Occipital lobe (tissue), 2 donors: Measurements from ENCODE around the gene PNPLA3. TPM values are rescaled to one million over a fixed set of nuclear protein-coding genes. Genes with fewer than 3 reads are reported as not detected.

Source experiments
- DNase-seq: peaks from one replicate; lab custom pipeline; 2025; lab: John Stamatoyannopoulos, UW
- total RNA-seq: library from RNA; depleted of rRNA; stranded (reverse); fragments of >200 nt; gene quantifications from one replicate; pipeline ENCODE4 v1.2.3, GENCODE V29; 2014

PNPLA3 gene, protein sequence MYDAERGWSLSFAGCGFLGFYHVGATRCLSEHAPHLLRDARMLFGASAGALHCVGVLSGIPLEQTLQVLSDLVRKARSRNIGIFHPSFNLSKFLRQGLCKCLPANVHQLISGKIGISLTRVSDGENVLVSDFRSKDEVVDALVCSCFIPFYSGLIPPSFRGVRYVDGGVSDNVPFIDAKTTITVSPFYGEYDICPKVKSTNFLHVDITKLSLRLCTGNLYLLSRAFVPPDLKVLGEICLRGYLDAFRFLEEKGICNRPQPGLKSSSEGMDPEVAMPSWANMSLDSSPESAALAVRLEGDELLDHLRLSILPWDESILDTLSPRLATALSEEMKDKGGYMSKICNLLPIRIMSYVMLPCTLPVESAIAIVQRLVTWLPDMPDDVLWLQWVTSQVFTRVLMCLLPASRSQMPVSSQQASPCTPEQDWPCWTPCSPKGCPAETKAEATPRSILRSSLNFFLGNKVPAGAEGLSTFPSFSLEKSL
- 12.8 TPM for total RNA-seq

DNA sequence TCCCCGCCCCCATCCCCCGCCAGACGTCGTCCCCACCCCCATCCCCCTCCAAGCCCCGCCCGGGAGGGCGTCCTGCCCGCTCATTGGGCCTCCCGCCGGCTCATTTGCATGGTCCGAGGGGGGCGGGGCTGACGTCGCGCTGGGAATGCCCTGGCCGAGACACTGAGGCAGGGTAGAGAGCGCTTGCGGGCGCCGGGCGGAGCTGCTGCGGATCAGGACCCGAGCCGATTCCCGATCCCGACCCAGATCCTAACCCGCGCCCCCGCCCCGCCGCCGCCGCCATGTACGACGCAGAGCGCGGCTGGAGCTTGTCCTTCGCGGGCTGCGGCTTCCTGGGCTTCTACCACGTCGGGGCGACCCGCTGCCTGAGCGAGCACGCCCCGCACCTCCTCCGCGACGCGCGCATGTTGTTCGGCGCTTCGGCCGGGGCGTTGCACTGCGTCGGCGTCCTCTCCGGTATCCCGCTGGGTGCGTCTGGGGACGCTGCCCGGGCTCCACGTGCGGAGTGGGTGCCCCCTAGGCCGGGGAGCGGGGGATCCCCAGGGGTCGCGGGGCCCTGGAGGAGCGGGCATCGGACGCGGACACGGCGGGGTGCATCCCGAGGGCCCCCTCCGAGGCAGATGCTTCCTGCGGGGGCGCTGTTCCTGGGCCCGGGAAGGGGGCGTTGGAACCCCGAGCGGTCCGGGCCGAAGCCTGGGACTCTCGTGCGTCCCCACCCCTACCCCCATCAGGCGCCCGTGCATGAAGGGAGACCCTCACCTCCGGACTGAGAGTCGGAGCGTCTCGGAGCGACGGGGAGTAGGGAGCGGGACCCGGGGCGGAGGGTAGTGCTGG is at the start of gene PNPLA3:
PNPLA3 (plus strand) TSS at position 175 of the 834 bp plus-strand sequence; CDS start at position 282, 107 bp downstream.
- peak; percentile 85 for DNase-seq

DNA sequence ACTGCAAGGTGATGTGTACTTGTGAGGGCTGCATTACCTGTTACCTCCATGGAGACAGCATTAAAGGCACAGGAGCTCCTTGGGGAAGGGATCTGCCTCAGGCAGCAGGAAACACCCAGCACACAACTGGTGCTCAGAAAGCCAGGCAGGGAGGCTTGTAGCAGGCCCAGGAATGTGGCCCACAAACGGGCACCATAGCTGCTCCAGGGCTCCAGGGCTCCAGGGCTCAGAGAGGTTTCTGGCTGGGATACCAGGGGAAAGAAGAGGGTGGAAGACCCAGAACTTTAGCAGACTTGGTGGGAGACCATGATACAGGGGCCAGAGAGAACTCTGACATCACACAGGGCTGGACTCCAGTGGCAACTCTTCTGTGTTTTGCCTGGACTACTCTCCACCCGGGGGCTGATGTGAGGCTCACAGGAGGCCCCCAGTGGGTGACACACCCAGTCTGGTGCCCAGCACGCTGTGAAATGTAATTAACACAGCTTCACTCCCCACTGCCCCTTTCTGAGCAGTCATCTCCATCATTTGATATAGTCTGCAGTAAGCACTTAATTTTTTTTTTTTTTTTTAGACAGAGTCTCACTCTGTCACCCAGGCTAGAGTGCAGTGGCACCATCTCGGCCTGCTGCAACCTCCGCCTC is 46.6 kb upstream of the PNPLA3 start:
- no peak for DNase-seq

GRCh38 chr22:43878079-43878795 is 45.4 kb upstream of the PNPLA3 start:
- DNase-seq, result no peak

DNA sequence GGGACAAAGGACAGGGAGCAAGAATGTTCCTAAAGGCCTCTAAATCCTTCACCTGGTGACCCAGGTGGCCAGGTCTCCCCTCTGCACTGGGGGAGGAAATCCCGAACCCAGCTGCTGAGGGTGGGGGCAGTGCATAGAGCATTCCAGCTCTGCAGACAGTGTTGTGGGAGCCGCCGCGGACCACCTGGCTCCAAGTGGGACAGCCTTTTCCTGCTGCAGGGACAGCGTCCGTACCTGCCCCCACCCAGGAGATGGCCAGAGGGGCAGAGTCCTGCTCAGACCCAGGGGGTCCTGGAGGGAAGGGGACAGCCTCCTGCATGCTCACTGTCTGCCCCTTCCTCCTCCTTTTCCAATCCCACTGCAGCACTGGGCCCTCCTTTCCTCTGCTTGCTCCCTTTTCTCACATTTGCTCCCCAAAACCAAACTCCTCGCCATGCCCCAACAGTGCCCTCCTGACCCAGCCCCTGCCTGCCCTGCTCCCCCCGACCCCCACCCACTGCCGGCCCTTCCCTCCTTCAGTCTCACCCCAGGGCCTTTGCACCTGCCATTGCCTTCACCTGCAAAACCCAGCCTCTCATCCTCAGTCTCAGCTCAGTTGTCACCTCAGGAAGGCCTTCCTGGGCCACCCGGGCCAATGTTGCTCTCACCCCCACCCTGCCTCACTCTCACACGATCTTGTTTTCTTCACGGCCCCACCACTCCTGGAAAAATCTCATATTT is 44.6 kb upstream of the PNPLA3 start:
- DNase-seq, result no peak

DNA sequence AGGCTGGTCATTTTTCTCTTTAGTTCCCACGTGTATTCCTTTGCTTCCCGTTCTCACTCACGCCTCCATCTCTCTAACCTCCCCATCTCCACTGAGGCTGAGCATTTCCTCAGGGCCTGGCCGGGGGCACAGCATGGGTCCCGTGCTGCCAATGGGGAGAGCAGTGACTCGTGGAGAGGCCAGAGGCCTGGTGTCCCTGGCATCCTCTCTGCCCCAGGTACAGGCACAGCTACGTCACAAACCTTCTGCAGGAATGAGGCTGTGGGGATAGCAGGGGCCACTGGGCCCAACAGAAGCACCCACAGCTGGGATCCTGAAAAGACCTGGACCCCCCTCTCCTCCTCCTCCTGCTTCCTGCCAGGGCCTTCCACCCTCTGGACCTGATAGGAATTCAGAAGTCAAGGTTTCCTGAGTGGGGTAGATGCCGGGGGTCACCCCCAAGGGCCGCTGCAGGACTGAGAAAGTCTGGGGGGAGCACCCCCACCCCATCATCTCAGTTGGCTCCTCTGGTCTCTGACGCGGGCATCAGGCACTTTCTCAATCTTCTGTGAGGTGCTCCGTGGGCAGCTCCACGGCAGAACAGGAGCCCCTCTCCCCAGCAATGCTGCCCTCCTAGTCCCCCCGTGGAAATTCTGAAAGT is 43.6 kb upstream of the PNPLA3 start:
- DNase-seq, result no peak

GRCh38 chr22:43880541-43880991 is 43.0 kb upstream of the PNPLA3 start:
- no peak for DNase-seq

DNA sequence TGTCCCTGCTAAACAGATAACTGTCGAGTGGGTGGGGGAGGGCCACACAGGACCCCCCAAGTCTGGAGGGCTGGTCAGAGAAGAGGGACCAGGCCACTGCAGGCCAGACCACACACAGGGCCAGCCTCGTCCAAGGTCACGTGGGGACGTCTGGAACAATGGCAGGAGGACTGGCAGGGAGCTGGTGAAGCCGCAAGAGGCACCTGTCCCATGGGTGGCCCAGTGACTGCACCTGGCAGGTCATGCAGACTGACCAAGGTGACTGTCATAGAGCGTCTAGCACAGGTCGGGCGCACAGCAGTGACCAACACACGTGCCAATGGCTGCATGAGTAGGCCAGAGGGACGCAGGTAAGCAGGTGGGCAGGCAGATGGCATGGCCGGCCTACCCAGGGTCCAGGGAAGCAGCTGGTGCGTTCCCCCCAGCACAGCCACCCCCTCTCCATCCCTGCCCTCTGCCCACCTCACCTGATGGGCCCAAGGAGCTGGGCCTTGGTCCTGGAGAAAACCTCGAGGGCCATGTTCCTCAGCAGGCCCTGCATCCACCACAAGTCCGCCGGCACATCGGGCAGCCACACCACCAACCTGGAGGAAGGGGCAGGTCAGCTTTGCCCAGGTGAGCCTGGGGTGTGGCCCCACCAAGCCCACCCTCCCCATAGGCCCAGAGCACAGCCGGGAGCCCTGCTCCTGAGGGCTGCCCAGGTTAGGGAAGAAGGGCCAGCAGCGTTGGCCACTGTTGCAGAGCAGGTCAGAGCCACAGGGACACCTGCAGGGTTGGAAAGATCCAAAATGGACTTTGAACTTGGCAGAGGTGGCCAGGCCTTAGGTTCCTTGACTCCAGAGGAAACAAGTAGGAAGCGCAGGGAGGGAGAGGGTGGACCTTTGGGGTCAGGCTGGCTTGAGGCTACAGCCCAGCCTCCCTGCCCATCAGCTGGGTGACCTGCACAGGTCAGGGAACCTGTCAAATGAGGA is 42.2 kb upstream of the PNPLA3 start:
- no peak for DNase-seq

DNA sequence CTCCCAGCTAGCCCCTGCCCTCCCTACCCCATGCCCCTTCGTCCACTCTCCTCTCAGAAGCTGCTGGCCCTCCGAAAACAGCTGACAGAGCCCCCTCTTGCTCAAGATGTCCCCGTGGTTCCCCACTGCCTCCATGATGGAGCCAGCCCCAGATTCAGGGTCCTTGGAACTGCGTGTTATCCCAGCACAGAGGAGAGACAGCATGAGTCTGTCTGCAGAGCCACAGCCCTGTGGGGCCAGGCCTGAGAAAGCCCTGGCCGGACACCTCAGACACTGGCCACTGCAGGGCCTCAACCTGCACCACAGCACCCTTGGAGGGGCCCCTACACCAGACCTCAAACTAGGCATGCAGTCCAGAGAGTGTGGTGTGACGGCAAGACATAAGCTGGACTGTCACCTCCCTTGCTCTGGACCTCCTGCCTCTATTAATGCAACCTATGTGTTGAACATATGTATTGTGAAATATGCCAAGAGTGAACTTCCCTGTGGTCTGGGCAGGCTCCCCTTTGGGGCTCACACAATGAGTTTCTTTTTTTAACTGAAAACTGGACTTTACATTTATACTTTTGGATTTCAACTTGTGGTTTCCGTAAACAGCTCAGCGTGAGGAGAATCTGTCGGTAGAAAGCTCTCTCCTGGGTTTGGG is 41.4 kb upstream of the PNPLA3 start:
- DNase-seq, result no peak

DNA sequence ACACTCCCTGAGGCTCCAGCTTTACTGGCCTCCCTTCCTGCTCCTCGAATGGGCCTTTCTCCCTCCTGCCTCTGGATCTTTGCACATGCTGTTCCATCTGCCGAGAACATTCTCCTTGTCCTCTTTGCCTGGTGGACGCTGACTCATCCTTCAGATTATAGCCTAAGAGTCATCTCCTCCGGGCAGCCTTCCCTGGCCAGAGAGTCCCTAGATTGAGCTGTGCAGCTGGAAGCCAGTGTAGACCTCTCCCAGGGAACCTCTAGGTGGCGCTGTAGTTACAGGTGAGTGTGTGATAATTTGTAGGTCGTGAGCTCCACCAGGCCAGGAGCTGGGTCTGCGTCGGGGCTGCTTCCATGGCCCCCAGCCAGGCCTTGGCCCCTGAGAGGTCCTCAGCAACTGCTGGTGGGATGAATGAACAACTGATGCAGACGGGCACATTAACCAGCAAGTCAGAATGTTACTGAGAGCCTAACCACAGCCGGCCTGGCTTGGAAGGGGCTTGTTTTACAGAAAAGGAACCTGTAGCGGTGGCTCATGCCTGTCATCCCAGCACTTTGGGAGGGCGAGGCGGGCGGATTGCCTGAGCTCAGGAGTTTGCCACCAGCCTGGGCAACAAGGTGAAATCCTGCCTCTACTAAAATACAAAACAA is 40.5 kb upstream of the PNPLA3 start:
- no peak for DNase-seq

GRCh38 chr22:43883719-43884415 is 39.7 kb upstream of the PNPLA3 start:
- DNase-seq, result no peak

- DNase-seq, result no peak
Measured at GRCh38 chr22:43884600-43885318, 38.8 kb upstream of the PNPLA3 start.

- DNase-seq, result no peak
Measured at GRCh38 chr22:43885319-43885671, 38.3 kb upstream of the PNPLA3 start.

DNA sequence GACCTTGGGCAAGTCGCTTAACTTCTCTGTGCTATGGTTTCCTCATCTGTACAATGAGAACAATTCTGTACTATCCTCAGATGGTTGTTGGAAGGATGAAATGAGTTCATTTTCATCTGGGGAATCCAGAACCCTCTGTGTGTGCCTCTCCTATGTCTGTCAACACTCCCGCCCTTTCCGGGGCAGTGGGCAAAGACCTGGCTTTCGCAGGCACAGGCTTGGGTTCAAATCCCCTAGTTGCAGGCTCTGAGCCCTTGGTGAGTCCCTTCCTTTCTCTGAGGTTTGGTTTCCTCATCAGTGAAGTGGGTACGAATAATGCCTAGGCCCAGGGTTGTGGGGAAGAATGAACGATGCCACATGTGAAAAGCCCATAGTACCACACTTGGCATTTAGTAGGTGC is 37.8 kb upstream of the PNPLA3 start:
- no peak for DNase-seq

DNA sequence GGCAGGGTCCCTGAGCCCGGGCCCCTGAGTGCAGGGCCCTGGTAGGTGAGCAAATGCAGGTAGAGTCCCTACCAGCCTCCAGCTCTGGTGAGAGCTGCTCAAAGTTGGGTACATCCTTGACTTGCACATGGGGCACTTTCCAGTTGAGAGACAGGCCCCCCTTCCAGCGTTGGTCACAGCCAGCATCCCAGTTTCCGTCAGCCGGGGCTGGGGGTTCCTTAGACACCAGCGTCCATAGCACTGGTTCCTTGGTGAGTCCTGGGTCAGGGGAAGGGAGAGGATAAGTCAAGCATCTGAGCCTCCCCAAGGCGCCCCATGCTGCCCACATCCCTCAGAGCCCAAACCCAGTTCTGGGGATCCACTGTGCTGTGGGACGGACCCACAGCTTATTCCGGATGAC is 37.4 kb upstream of the PNPLA3 start:
- no peak for DNase-seq

- no peak for DNase-seq
Measured at GRCh38 chr22:43887391-43887790, 36.2 kb upstream of the PNPLA3 start.

DNA sequence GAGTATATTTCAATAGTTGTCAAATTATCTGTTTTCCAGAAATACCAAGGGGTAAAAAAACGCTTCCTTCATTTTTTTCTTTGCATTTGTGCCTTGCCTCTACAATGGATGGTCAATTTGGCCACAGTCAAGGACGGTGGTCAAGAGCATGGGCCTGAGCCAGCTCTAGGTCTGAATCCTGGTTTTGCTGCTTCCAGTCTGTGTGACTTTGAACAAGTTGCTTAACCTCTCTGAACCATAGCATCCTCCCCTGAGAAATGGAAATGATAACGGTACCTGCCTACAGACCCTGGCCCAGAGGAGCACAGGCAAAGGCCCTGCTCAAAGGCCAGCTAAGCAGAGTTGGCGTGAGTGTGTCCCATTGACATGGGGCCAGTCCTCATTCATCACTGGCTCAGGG is 34.9 kb upstream of the PNPLA3 start:
- no peak for DNase-seq
